ENCODE results near the gene CCDC74A.
A peak's percentile ranks its signal among the peaks of the same experiment; 100 is the strongest.
"Not testable (repeated sequence)": the region's sequence is repeated elsewhere in the genome, so short reads cannot be mapped to it uniquely, and the experiment has no call there.

The CCDC74A gene

DNA sequence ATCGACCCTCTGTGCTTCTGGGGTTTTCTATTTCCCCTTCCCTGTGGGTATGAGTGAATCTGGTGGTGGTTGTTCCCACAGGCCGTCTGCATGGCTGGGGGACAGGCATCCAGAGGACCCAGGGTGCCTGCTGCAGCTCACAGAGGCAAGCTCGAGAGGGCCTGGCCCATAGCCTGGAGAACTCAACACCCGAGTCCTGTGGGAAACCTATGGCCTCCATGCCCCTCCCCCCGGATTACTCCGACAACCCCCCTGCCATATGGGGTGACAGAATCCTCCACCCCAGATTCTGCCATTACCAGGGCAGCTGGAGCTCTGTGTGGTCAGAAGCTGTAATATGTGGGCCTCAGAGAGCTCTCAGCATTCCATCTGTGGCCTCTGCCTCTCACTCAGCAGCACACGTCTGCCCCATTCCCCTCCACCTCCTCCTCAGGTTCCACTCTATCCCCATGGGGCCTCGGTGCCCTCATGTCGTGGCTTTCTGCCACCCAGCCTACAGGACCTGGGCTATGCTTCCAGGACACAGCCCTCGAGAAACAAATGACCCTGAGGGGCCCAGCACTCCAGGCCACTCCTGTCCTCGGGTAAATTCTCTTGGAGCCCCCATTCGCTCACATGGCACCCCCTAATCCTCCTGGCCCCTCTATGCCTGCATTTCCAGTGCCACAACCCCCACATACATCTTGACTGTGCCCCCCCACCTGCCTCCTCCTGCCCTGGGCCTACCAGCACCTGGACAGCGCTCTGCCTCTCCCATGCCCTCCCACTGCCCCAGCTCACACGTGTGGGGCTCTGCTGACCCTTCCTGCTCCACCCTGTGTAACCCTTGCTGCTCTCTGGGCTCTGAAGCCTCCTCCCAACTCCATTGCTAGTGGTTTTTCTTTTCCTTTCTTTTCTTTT is 39.1 kb upstream of the CCDC74A start:
- H3K4me1 ChIP-seq (ENCODE audit: insufficient read depth, poor library complexity, severe bottlenecking) = no peaks in the 10 kb centered on the region
- peaks cover 8% of the 10 kb centered on the region; the same call in 1 of the 2 replicates for H3K36me3 ChIP-seq (ENCODE audit: low read depth)
- H3K9me3 ChIP-seq (ENCODE audit: severe bottlenecking) = no peaks in the 10 kb centered on the region
- DNase-seq (ENCODE audit: low spot score) (no peak), ATAC-seq (ENCODE audit: low read depth) (no peak)
- no peak for TF ChIP-seq CTCF (IDR thresholded peaks at IDR 0.05; ENCODE audit: poor library complexity, severe bottlenecking)
- H3K27ac ChIP-seq (ENCODE audit: poor library complexity, severe bottlenecking) = no peak overlapping the region
- no peaks in the 10 kb centered on the region for H3K27me3 ChIP-seq (ENCODE audit: insufficient read depth, poor library complexity, severe bottlenecking)
- no peak overlapping the region for H3K4me3 ChIP-seq (ENCODE audit: severe bottlenecking)

DNA sequence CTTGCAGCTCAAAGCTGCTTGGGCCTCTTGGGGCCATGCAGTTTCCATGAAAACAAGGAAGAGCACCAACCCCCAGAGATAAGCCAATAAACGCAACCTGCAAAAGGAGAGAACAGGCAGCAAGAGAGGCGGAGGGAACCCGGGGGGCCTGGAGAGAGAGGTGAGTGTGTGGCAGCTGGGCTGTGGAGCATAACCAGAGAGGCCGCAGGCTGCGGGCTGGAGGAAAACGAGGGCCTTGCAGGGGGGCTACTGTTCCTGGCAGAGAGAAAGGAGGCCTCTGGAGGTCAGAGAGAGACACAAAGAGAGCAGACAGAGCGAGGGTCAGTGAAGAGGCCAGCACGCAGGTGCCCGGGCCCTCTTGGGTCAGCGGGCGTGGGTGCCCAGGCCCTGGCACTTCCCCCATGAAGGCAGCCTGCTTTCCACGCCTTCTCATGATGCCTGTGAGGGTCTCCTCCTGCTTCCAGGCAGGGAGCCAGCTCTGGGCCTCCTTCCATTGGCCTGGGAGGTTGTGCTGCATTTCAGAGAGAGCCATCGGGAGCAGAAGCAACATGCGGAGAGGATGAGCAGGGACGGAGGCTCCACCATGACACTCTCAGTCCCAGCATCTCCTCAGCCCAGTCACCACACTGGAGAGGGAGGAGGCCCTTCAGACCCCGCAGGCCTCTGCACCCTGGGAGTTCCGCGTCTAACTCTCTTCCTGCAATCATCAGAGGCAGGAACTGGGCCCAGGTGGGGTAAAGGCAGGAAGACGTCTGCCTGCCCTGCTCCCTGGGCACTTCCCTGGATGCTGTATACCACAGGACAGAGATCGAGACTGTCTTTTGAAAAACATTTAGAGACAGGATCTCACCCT is 36.8 kb upstream of the CCDC74A start:
- not testable (repeated sequence) for H3K9me3 ChIP-seq (ENCODE audit: severe bottlenecking); DNase-seq (ENCODE audit: low spot score); H3K27me3 ChIP-seq (ENCODE audit: insufficient read depth, poor library complexity, severe bottlenecking); H3K4me1 ChIP-seq (ENCODE audit: insufficient read depth, poor library complexity, severe bottlenecking); H3K36me3 ChIP-seq (ENCODE audit: low read depth); ATAC-seq (ENCODE audit: low read depth)
- H3K4me3 ChIP-seq (ENCODE audit: severe bottlenecking) = peak overlapping the region; percentile 91
- peak overlapping the region; percentile 59 for H3K27ac ChIP-seq (ENCODE audit: poor library complexity, severe bottlenecking)

GRCh38 chr2:131491469-131491836 is 36.2 kb upstream of the CCDC74A start:
- not testable (repeated sequence) for H3K36me3 ChIP-seq (ENCODE audit: low read depth); H3K4me1 ChIP-seq (ENCODE audit: insufficient read depth, poor library complexity, severe bottlenecking); H3K9me3 ChIP-seq (ENCODE audit: severe bottlenecking); H3K27me3 ChIP-seq (ENCODE audit: insufficient read depth, poor library complexity, severe bottlenecking); DNase-seq (ENCODE audit: low spot score)
- Histone ChIP-seq H3K27ac (ENCODE audit: poor library complexity, severe bottlenecking) (peak overlapping the region; percentile 59), H3K4me3 (ENCODE audit: severe bottlenecking) (peak overlapping the region; percentile 91)
- ATAC-seq (ENCODE audit: low read depth) = peak; percentile 15; the same call in 2 of the 3 replicates

- not testable (repeated sequence) for H3K4me1 ChIP-seq (ENCODE audit: insufficient read depth, poor library complexity, severe bottlenecking); H3K27me3 ChIP-seq (ENCODE audit: insufficient read depth, poor library complexity, severe bottlenecking); ATAC-seq (ENCODE audit: low read depth); H3K36me3 ChIP-seq (ENCODE audit: low read depth); H3K9me3 ChIP-seq (ENCODE audit: severe bottlenecking); DNase-seq (ENCODE audit: low spot score)
- Histone ChIP-seq H3K27ac (ENCODE audit: poor library complexity, severe bottlenecking) (peak within 1 kb of the TSS; percentile 59), H3K4me3 (ENCODE audit: severe bottlenecking) (peak within 1 kb of the TSS; percentile 91)
These were observed 35.7 kb upstream of the CCDC74A start, which contains the start of gene MZT2A for GRCh38 chr2:131492015-131492417. Gene MZT2A (minus strand): TSS chr2:131492397. CDS start chr2:131492376, 21 bp downstream.

GRCh38 chr2:131492418-131493198 is 35.1 kb upstream of the CCDC74A start:
- peak; percentile 89 for TF ChIP-seq CTCF (IDR thresholded peaks at IDR 0.05; ENCODE audit: poor library complexity, severe bottlenecking)
- no peaks in the 10 kb centered on the region for H3K4me1 ChIP-seq (ENCODE audit: insufficient read depth, poor library complexity, severe bottlenecking)

More at GRCh38 chr2:131492418-131493198, 35.1 kb upstream of the CCDC74A start:
- Histone ChIP-seq H3K27me3 (ENCODE audit: insufficient read depth, poor library complexity, severe bottlenecking) (no peaks in the 10 kb centered on the region), H3K27ac (ENCODE audit: poor library complexity, severe bottlenecking) (peak overlapping the region; percentile 59), H3K4me3 (ENCODE audit: severe bottlenecking) (peak overlapping the region; percentile 91), H3K9me3 (ENCODE audit: severe bottlenecking) (no peaks in the 10 kb centered on the region), H3K36me3 (ENCODE audit: low read depth) (peaks cover 13% of the 10 kb centered on the region)
- ATAC-seq (ENCODE audit: low read depth) (peak; percentile 76), DNase-seq (ENCODE audit: low spot score) (peak; percentile 97)

Measured in RWPE2 (cell line).